ENCODE results near the gene RNASEL. TPM values are rescaled to one million over a fixed set of nuclear protein-coding genes. Genes with fewer than 3 reads are reported as not detected.

RNASEL gene
- total and polyA plus RNA-seq, 9 of the 15 experiments (the other 6 are each of a cell fraction or from before 2014, with no cell fraction given), result 4.3 to 11.1 (median 7.2) TPM

GRCh38 chr1:182615468-182616129 lies 26.5 kb upstream of the RNASEL start:
- no peak overlapping the region for H3K27ac ChIP-seq (ENCODE audit: extremely low read depth, low read depth, low read length)
- H3K9me3 ChIP-seq (replicated peaks; ENCODE audit: control insufficient read depth, insufficient read depth, low read depth, low read length), result no peaks in the 10 kb centered on the region
- FAIRE-seq (no peak), ATAC-seq (peak; percentile 14; the same call in 2 of the 3 replicates), DNase-seq (ENCODE audit: extremely low read depth in 1 of 4, low spot score in 3 of 4) (no peak)
- in situ Hi-C loops (cut with MboI) (no loop called here), intact Hi-C loops (cut with micrococcal nuclease) (no loop called here)
- H3K4me2 ChIP-seq (ENCODE audit: insufficient read depth, low read length), result peak overlapping the region; percentile 52; the same call in 1 of the 2 replicates
- BruUV-seq (replicated peaks), result no TSS peak
- H3K36me3 ChIP-seq (ENCODE audit: control insufficient read depth, insufficient read depth, low read length), result no peaks in the 10 kb centered on the region
- H3K4me1 ChIP-seq (replicated peaks in 1 of 2; ENCODE audit: control insufficient read depth in 2 of 2, insufficient read depth in 2 of 2, low read length in 2 of 2), result peaks cover 9 to 15% of the 10 kb centered on the region in 2 experiments; a peak in 4 of 5 replicates
- CTCF ChIA-PET (ENCODE audit: low intra/inter-chr PET ratio), result interaction anchor here (0.5 kb wide), 1 partner anchor 34 kb away, joined by 3 read pairs; no protein-coding TSS in a partner anchor
- peak overlapping the region; percentile 69 for H2AFZ ChIP-seq (ENCODE audit: low read depth, low read length)
- H3K4me3 ChIP-seq, result no peak overlapping the region
- H3K9ac ChIP-seq (ENCODE audit: insufficient read depth in 1 of 2, low read depth in 2 of 2, low read length in 2 of 2), result peak overlapping the region in 1 of 2 experiments; percentile 86; a peak in 1 of 4 replicates
- no peaks in the 10 kb centered on the region; the same call in none of the 2 replicates for H4K20me1 ChIP-seq (replicated peaks; ENCODE audit: control insufficient read depth, insufficient read depth, low read length)
- peaks cover 50 to 71% of the 10 kb centered on the region in 2 experiments for H3K27me3 ChIP-seq (ENCODE audit: control insufficient read depth in 2 of 2, insufficient read depth in 2 of 2, low read length in 2 of 2)
- H3K79me2 ChIP-seq (ENCODE audit: control insufficient read depth, insufficient read depth, low read length), result no peaks in the 10 kb centered on the region
- POLR2A ChIA-PET, result interaction anchor here (0.6 to 1.0 kb wide), 9 partner anchors 9 to 553 kb away, joined by 3 to 4 read pairs (median 3); no protein-coding TSS in a partner anchor
- H3K9me1 ChIP-seq (ENCODE audit: control insufficient read depth, insufficient read depth, low read length), result no peaks in the 10 kb centered on the region
- 23% methylated on average over 11 of the region's 11 CpGs for WGBS (ENCODE audit: insufficient coverage, low coverage, missing lambda C conversion rate)
- TF ChIP-seq NR2C2 (CRISPR knock-in tag; IDR thresholded peaks at IDR 0.05) (no peak), NR2C2 (tag; IDR thresholded peaks at IDR 0.05) (0 out of 2 replicates have a peak, but pooled peaks have one; percentile 25), ELF1 (tag; IDR thresholded peaks at IDR 0.05) (0 out of 2 replicates have a peak, but pooled peaks have one; percentile 11), EZH2 (IDR thresholded peaks at IDR 0.05; ENCODE audit: borderline replicate concordance, low read depth, low read length) (0 out of 2 replicates have a peak, but pooled peaks have one; percentile 47), ATF2 (CRISPR knock-in tag; IDR thresholded peaks at IDR 0.05) (no peak), CBX8 (IDR thresholded peaks at IDR 0.05; ENCODE audit: borderline replicate concordance, extremely low read depth, low read depth, low read length, poor library complexity, severe bottlenecking) (peak; percentile 38)

Measured in K562 (cell line).